Naive thymus-derived CD8-positive, alpha-beta T cell (primary cell): ENCODE results near the gene IRX4. TPM values are rescaled to one million over a fixed set of nuclear protein-coding genes. Genes with fewer than 3 reads are reported as not detected.

Experiments
- ATAC-seq, 2 donors: fragments of 150-1000 bp; cut with Tn5 transposase in 1 of 2; sonication (Bioruptor Pico), chemical (Tn5 transposase) in 1 of 2; 1 replicate in 1 of 2; 2 replicates in 1 of 2; pipeline ENCODE4 v1.10.0; 2021; ENCODE audit warnings: mild to moderate bottlenecking in 2 of 2, moderate library complexity in 2 of 2
- POLR2A ChIA-PET: fragments of 350-600 bp; sonication (Branson Sonifier 250); formaldehyde crosslinking; loops from one replicate; lab custom pipeline; 2021; ENCODE audit warnings: antibody characterized with exemption; lab: Charles Lee
- DNase-seq, 10 donors: peaks; one replicate each; pipeline versions ENCODE4 v3.0.0 to v3.0.0-alpha.2; 2020 to 2022
- H3K27ac Mint-ChIP-seq, 10 donors: one replicate each; pipeline ENCODE4 v1.8.0; 2020 to 2022; ENCODE audit warnings: mild to moderate bottlenecking in 10 of 10, mixed read lengths in 10 of 10, moderate library complexity in 4 of 10, inconsistent platforms in 1 of 10
- H3K27me3 Mint-ChIP-seq, 5 donors: one replicate each; pipeline ENCODE4 v1.8.0; 2021 to 2022; ENCODE audit warnings: mixed read lengths in 5 of 5
- H3K36me3 Mint-ChIP-seq, 3 donors: one replicate each; pipeline ENCODE4 v1.8.0; 2020 to 2022; ENCODE audit warnings: mixed read lengths in 3 of 3, mild to moderate bottlenecking in 2 of 3, inconsistent platforms in 1 of 3
- H3K4me1 Mint-ChIP-seq, 4 donors: one replicate each; pipeline ENCODE4 v1.8.0; 2021 to 2022; ENCODE audit warnings: mixed read lengths in 4 of 4
- H3K4me3 Mint-ChIP-seq, 10 donors: one replicate each; pipeline ENCODE4 v1.8.0; 2020 to 2022; ENCODE audit warnings: mild to moderate bottlenecking in 10 of 10, mixed read lengths in 10 of 10, moderate library complexity in 6 of 10, inconsistent platforms in 1 of 10
- H3K9me3 Mint-ChIP-seq, 9 donors: one replicate each; pipeline ENCODE4 v1.8.0; 2020 to 2022; ENCODE audit warnings: mixed read lengths in 9 of 9, mild to moderate bottlenecking in 3 of 9, inconsistent platforms in 1 of 9, moderate library complexity in 1 of 9
- polyA plus RNA-seq, 3 donors: library from polyadenylated mRNA; unstranded; fragments of 300-500 nt; fragmentation: Illumina TruSeq; gene quantifications; one replicate each; pipeline ENCODE4 v1.2.3, GENCODE V29; 2021
- total RNA-seq, 8 experiments: library from RNA in 2 of 8; stranded (reverse) in 2 of 8; gene quantifications; one replicate each; pipeline ENCODE4 v1.2.3 and lab custom pipeline; 2021 to 2026

The IRX4 gene
- total and polyA plus RNA-seq, 5 experiments from 2014 or later, result not detected

DNA sequence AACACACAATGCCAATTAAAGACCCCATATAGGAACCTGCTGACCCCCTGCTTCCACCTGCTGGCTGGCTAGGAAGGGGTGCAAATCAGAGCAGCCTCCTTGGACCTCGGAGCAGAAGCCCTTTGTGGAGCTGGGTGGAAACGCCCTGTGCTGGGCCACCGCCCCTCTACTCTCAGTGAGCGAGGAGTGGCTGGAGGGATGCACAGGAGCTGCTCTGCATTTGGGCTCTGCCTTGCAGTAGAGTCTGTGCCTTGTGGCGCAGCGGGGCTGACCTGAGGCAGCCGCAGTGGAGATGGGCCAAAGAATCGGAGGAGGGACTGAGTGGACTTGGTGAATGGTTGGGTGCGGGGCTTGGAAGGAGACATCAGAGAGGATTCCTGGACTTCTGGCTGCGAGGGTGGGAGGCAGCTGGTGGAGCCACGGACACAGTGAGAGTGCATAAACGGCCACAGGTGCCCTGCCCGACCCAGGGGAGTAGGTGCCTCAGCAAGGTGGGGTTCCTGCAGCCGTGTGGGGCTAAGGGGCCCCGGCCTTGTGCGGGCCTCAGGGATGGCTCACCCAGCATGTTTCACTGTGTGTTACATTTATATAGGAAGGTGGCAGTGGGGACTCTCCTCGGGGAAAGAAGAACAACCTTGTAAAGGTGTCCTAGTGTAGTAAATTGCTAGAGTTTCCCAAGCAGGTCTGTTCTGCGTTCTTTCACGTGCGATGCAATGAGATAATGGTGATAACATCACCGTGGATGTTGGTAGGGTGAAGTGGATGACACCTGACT, 14.1 kb upstream of the IRX4 start:
- ATAC-seq (no peak), DNase-seq (peak in 1 of 10 donors; percentile 43)
- no peak overlapping the region for H3K27ac Mint-ChIP-seq
- H3K9me3 Mint-ChIP-seq, result no peaks in the 10 kb centered on the region
- peaks cover 12 to 44% (median 37%) of the 10 kb centered on the region in 5 donors for H3K27me3 Mint-ChIP-seq
- no peaks in the 10 kb centered on the region for H3K36me3 Mint-ChIP-seq
- H3K4me1 Mint-ChIP-seq, result peaks cover 0 to 3% (median 0%) of the 10 kb centered on the region in 4 donors
- H3K4me3 Mint-ChIP-seq, result no peak overlapping the region
- POLR2A ChIA-PET, result no interaction called here

DNA sequence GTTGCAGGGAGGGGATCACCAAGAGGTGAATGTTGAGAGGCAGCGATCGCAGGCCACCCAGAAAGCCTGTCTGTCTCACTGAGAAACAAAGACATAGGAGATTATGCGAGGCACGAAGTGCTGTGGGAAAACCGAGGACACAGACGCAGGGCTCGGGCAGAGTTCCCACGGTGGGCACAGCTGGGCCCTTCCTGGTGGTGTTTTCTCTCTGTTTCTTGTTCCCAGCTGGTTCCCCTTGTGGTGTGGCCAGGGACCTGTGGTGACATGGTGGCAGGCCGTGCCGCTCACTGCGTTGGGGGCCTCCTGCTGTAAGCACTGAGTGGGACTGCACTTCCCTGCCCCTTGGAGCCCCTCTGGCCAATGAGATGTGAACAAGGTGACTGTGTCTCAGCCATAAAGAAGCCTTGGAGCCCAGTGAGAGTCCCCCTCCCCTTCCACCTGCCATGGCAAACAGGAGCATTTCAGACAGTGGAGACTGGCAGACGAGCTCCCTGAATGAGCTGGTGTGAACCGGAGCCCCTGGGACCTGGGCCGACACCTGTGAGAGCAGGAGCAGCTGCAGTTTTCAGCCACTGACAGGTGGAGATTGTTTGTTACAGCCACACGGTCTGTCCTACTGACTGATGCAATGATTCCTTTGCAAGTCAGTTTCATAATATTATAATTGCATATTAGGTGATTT, 13.2 kb upstream of the IRX4 start:
- ATAC-seq, result no peak
- no peaks in the 10 kb centered on the region for H3K36me3 Mint-ChIP-seq
- DNase-seq, result peak in 1 of 10 donors; percentile 42
- no peak overlapping the region for H3K27ac Mint-ChIP-seq
- H3K27me3 Mint-ChIP-seq, result peaks cover 12 to 35% (median 32%) of the 10 kb centered on the region in 5 donors
- POLR2A ChIA-PET, result no interaction called here
- peaks cover 0 to 3% (median 0%) of the 10 kb centered on the region in 4 donors for H3K4me1 Mint-ChIP-seq
- H3K4me3 Mint-ChIP-seq, result no peak overlapping the region
- no peaks in the 10 kb centered on the region for H3K9me3 Mint-ChIP-seq

- no peak for ATAC-seq
- Mint-ChIP-seq H3K36me3 (no peaks in the 10 kb centered on the region), H3K9me3 (no peaks in the 10 kb centered on the region), H3K4me1 (peaks cover 0 to 3% (median 0%) of the 10 kb centered on the region in 4 donors), H3K27me3 (peaks cover 13 to 39% (median 36%) of the 10 kb centered on the region in 5 donors), H3K27ac (no peak overlapping the region), H3K4me3 (no peak overlapping the region)
- POLR2A ChIA-PET, result no interaction called here
- DNase-seq, result peak in 1 of 10 donors; percentile 59
Observed at GRCh38 chr5:1894243-1894642, 11.5 kb upstream of the IRX4 start.

GRCh38 chr5:1893754-1894153, 11.0 kb upstream of the IRX4 start:
- POLR2A ChIA-PET, result no interaction called here
- ATAC-seq (no peak), DNase-seq (no peak)
- Mint-ChIP-seq H3K27me3 (peaks cover 12 to 44% (median 37%) of the 10 kb centered on the region in 5 donors), H3K9me3 (no peaks in the 10 kb centered on the region), H3K27ac (no peak overlapping the region), H3K36me3 (no peaks in the 10 kb centered on the region), H3K4me3 (no peak overlapping the region), H3K4me1 (peaks cover 0 to 3% (median 0%) of the 10 kb centered on the region in 4 donors)

DNA sequence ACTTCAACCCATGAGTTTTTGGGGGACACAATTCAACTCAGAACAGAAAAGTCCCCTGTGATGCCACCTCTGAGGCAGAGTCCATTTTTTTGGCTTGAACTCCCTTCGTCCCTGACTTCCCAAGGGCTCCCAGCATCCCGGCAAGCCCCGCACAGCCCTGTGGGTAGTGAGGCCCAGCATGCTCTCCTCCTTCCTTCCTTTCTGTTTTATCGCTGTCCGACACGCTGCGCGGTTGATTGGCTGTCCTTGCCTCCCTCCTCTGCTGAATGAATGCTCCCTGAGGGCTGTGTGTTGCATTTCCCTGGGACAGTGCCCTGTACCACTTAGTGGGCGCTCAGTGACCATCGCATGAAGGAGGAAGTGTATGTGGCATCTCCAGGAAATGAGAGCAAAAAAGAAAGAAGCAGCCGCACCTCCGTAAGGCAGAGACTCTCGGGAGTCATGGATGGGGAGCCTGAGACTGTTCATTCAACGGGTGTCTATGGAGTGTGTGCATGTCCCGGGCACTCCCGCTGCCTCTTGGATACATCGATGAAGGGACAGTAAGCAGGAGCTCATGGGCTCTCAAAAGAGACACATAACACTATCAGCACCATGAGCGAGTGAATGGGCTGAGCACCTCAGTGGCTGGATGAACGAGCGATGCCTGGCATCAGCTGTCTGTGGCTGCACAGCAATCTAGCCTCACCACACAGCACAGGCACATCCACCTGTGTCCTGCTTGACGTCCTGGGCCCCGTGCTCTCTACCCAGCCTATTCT, 10.1 kb upstream of the IRX4 start:
- peaks cover 11 to 53% (median 43%) of the 10 kb centered on the region in 5 donors for H3K27me3 Mint-ChIP-seq
- no peak overlapping the region for H3K4me3 Mint-ChIP-seq
- ATAC-seq, result no peak
- no peak overlapping the region for H3K27ac Mint-ChIP-seq
- H3K4me1 Mint-ChIP-seq, result peaks cover 0 to 3% (median 2%) of the 10 kb centered on the region in 4 donors
- DNase-seq, result no peak
- H3K36me3 Mint-ChIP-seq, result no peaks in the 10 kb centered on the region
- POLR2A ChIA-PET, result no interaction called here
- no peaks in the 10 kb centered on the region for H3K9me3 Mint-ChIP-seq

DNA sequence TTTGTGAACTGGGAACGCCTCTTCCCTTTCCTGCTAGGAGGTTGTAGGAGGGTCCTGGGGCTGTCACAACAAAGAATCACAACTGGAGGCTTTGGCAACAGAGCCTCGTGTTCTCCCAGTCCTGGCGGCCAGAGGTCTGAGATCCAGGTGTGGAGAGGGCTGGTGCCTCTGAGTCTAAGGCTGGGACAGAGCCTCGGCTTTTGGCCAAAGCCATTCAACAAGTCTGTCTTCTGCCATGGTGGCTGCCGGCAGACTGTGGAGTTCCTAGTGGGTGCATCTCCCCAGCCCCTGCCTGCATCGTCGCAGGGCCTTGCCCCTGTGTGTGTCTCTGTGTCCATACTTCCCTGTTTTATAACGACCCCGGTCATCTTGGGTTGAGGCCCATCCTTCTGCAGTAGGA, 9.5 kb upstream of the IRX4 start:
- Mint-ChIP-seq H3K27me3 (peaks cover 11 to 53% (median 39%) of the 10 kb centered on the region in 5 donors), H3K27ac (no peak overlapping the region), H3K36me3 (no peaks in the 10 kb centered on the region), H3K4me1 (peaks cover 0 to 3% (median 2%) of the 10 kb centered on the region in 4 donors), H3K4me3 (no peak overlapping the region), H3K9me3 (no peaks in the 10 kb centered on the region)
- ATAC-seq (no peak), DNase-seq (no peak)
- POLR2A ChIA-PET, result no interaction called here

- POLR2A ChIA-PET, result no interaction called here
- DNase-seq (no peak), ATAC-seq (no peak)
- Mint-ChIP-seq H3K9me3 (no peaks in the 10 kb centered on the region), H3K27me3 (peaks cover 8 to 45% (median 32%) of the 10 kb centered on the region in 5 donors), H3K4me1 (peaks cover 0 to 3% (median 2%) of the 10 kb centered on the region in 4 donors), H3K4me3 (no peak overlapping the region), H3K36me3 (no peaks in the 10 kb centered on the region), H3K27ac (no peak overlapping the region)
Observed at GRCh38 chr5:1891391-1891790, 8.7 kb upstream of the IRX4 start.

DNA sequence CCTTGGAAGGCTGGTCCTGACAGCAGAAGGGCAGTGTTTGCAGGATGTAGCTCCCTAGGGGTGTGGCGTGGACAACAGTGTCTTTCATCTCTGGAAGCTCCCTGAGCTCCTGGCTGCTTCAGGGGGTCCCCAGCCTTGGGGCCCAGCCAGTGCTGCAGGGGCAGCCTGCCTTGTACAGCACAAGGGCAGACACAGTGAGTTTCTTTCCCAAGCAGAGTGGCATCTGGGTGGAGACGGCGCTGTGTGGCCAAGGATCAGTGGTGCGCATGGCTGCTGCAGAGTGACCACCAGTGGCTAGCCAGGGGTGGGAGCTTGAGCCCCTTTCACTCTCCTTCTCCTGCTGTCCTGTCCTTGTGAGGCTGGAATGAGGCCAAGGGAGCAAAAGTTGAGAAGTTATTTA, 7.6 kb upstream of the IRX4 start:
- DNase-seq, result no peak
- H3K4me3 Mint-ChIP-seq, result no peak overlapping the region
- H3K9me3 Mint-ChIP-seq, result no peaks in the 10 kb centered on the region
- no peaks in the 10 kb centered on the region for H3K36me3 Mint-ChIP-seq
- H3K4me1 Mint-ChIP-seq, result peaks cover 2 to 6% (median 3%) of the 10 kb centered on the region in 4 donors
- POLR2A ChIA-PET, result no interaction called here
- no peak for ATAC-seq
- no peak overlapping the region for H3K27ac Mint-ChIP-seq
- H3K27me3 Mint-ChIP-seq, result peaks cover 10 to 51% (median 36%) of the 10 kb centered on the region in 5 donors

GRCh38 chr5:1889321-1890065, 6.8 kb upstream of the IRX4 start:
- ATAC-seq, result no peak
- H3K36me3 Mint-ChIP-seq, result no peaks in the 10 kb centered on the region
- no peak for DNase-seq
- peaks cover 11 to 59% (median 38%) of the 10 kb centered on the region in 5 donors for H3K27me3 Mint-ChIP-seq
- H3K4me1 Mint-ChIP-seq, result peaks cover 2 to 13% (median 4%) of the 10 kb centered on the region in 4 donors
- no peak overlapping the region for H3K27ac Mint-ChIP-seq
- H3K4me3 Mint-ChIP-seq, result no peak overlapping the region
- POLR2A ChIA-PET, result no interaction called here
- no peaks in the 10 kb centered on the region for H3K9me3 Mint-ChIP-seq

DNA sequence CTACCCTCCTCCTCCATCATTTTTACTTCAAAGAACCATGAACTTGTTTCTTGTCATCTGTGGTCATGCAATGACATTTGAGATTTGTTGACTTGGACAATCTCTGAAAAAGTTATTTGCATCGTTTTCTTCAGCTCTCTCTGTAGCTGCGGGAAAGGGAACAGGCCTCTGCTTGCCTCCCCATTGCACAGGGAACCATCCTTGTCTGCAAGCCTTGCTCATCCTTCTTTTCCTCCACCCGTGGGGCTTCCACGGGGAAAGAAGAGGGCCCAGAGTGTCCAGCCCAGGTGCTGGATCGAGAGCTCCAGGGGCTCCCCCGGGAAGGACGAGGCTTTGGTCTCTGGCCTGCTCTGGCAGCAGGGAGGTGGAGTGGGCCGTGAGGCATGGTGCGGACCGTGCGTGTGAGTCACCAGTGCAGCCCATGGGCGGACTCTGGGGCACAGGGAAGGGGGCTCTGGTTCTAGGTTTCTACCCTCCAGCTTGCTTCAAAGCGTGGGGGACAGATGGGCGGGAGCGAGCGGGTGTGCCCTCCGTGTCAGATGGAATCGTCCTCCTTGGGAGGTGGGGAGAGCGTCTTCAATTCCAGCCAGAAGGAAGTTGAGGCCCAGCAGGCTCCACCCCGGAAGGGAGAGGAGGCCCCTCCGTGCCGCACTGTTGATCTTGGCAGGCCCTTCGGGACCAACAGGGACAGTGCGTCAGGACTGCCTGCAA, 6.0 kb upstream of the IRX4 start:
- Mint-ChIP-seq H3K27ac (no peak overlapping the region), H3K9me3 (no peaks in the 10 kb centered on the region), H3K36me3 (no peaks in the 10 kb centered on the region), H3K4me3 (peak overlapping the region in 3 of 10 donors; percentile 4 to 51 (median 42)), H3K27me3 (peaks cover 14 to 61% (median 39%) of the 10 kb centered on the region in 5 donors), H3K4me1 (peaks cover 3 to 19% (median 8%) of the 10 kb centered on the region in 4 donors)
- ATAC-seq (no peak), DNase-seq (no peak)
- POLR2A ChIA-PET, result no interaction called here

DNA sequence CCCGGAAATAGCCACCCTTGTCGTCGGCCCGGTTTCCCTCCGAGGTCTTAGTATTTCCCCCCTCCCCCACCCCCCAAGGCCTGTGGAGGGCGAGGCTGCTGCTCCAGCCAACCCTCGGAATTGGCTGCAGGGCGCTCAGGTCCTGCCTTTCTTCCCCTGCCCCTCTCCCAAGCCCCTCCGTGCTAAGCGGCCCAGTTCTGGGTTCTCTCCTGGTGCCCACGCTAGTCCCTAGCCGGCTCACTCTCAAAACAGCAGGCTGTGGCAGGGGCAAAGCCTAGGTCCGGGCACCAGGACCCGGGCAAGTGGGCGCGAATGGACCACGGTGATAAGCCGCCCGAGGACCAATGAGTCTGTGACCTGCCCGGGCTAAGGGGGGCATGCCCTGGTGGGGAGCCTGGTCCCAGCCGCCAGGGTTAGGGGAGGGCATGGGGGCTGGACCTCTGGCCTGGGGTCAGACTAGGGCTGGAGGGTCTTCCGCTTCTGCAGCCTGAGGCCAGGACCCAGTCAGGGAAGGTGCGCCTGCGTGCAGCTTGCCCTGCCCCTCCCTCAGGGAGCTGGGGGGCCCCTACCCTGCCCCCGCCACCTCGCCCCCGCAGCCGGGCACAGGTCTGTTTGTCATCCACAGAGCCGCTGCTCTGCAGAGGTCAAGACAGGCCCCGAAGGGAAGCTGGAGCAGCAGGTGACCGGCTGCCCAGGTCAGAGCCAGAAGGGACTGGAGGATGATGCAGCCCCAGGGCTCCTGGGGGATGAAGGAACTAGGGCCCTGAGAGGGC, 5.0 kb upstream of the IRX4 start:
- POLR2A ChIA-PET, result no interaction called here
- Mint-ChIP-seq H3K9me3 (no peaks in the 10 kb centered on the region), H3K4me1 (peaks cover 2 to 19% (median 8%) of the 10 kb centered on the region in 4 donors), H3K27me3 (peaks cover 13 to 52% (median 37%) of the 10 kb centered on the region in 5 donors), H3K27ac (no peak overlapping the region), H3K36me3 (no peaks in the 10 kb centered on the region), H3K4me3 (no peak overlapping the region)
- DNase-seq (no peak), ATAC-seq (no peak)
